ENCODE data around the gene RAF1. TPM values are rescaled to one million over a fixed set of nuclear protein-coding genes. Genes with fewer than 3 reads are reported as not detected.

RAF1 gene
- total RNA-seq, 1 experiment from 2014 or later, result 68.8 TPM

GRCh38 chr3:12660196-12660595 is 3.7 kb downstream of the RAF1 start:
- ChIA-PET CTCF (no interaction called here), POLR2A (no interaction called here)
- no peaks in the 10 kb centered on the region for H3K9me3 ChIP-seq (ENCODE audit: control insufficient read depth, insufficient read depth, low read depth, low read length)
- no peaks in the 10 kb centered on the region; the same call in 1 of the 2 replicates for H3K36me3 ChIP-seq (ENCODE audit: control insufficient read depth, insufficient read depth, low read length)
- TF ChIP-seq CTCF (IDR thresholded peaks at IDR 0.05), result no peak
- TF ChIP-seq POLR2AphosphoS5 (IDR thresholded peaks at IDR 0.05; ENCODE audit: low read depth, low read length), result no peak
- no peaks in the 10 kb centered on the region for H3K27me3 ChIP-seq (ENCODE audit: control insufficient read depth, insufficient read depth, low read length)
- H3K27ac ChIP-seq (ENCODE audit: low read length), result no peak overlapping the region
- ATAC-seq (no peak), DNase-seq (ENCODE audit: low read depth, low spot score) (no peak)
- no peak overlapping the region for H3K4me3 ChIP-seq (ENCODE audit: low read depth in 2 of 2, low read length in 2 of 2)
- H3K4me1 ChIP-seq (ENCODE audit: control insufficient read depth, insufficient read depth, low read length), result peaks cover 27% of the 10 kb centered on the region; the same call in 1 of the 2 replicates
- BruUV-seq (replicated peaks), result no TSS peak
- intact Hi-C loops (cut with micrococcal nuclease; ENCODE audit: unreplicated experiment) (no loop called here), in situ Hi-C loops (cut with HindIII; ENCODE audit: low pct_unique_long_range_greater_than_20kb, low sequenced_read_pairs) (no loop called here)

GRCh38 chr3:12659316-12660015 is 4.5 kb downstream of the RAF1 start:
- Histone ChIP-seq H3K4me1 (ENCODE audit: control insufficient read depth, insufficient read depth, low read length) (peaks cover 27% of the 10 kb centered on the region; the same call in 1 of the 2 replicates), H3K27me3 (ENCODE audit: control insufficient read depth, insufficient read depth, low read length) (no peaks in the 10 kb centered on the region), H3K4me3 (ENCODE audit: low read depth in 2 of 2, low read length in 2 of 2) (no peak overlapping the region), H3K27ac (ENCODE audit: low read length) (no peak overlapping the region), H3K9me3 (ENCODE audit: control insufficient read depth, insufficient read depth, low read depth, low read length) (no peaks in the 10 kb centered on the region), H3K36me3 (ENCODE audit: control insufficient read depth, insufficient read depth, low read length) (no peaks in the 10 kb centered on the region; the same call in 1 of the 2 replicates)
- intact Hi-C loops (cut with micrococcal nuclease; ENCODE audit: unreplicated experiment) (no loop called here), in situ Hi-C loops (cut with HindIII; ENCODE audit: low pct_unique_long_range_greater_than_20kb, low sequenced_read_pairs) (no loop called here)
- no TSS peak for BruUV-seq (replicated peaks)
- CTCF ChIA-PET, result no interaction called here
- TF ChIP-seq REST (IDR thresholded peaks at IDR 0.05; ENCODE audit: insufficient read depth in 1 of 2, low read depth in 2 of 2, low read length in 1 of 2) (no peak), SIN3A (IDR thresholded peaks at IDR 0.05; ENCODE audit: borderline replicate concordance, insufficient read depth, low read depth, low read length) (no peak), CTCF (IDR thresholded peaks at IDR 0.05) (no peak), POLR2AphosphoS5 (IDR thresholded peaks at IDR 0.05; ENCODE audit: low read depth, low read length) (no peak), TCF7L2 (IDR thresholded peaks at IDR 0.05; ENCODE audit: low read depth, low read length) (no peak)
- ATAC-seq, result no peak
- no peak for DNase-seq (ENCODE audit: low read depth, low spot score)
- POLR2A ChIA-PET, result no interaction called here
